ENCODE results near the gene PRKCSH.
"Not testable (repeated sequence)": the region's sequence is repeated elsewhere in the genome, so short reads cannot be mapped to it uniquely, and the experiment has no call there.

Gene PRKCSH

GRCh38 chr19:11435057-11435832 lies at the start of gene PRKCSH, which contains the start of gene ODAD3:
Gene PRKCSH, plus strand, starts transcription at chr19:11435635. Its CDS starts 483 bp downstream, at chr19:11436118.
Gene ODAD3, minus strand, starts transcription at chr19:11435121. Its CDS starts 105 bp downstream, at chr19:11435016.
- peak; percentile 100 for DNase-seq

GRCh38 chr19:11387162-11388034 lies 48.0 kb upstream of the PRKCSH start:
- DNase-seq: no peak

- no peak for DNase-seq
These were observed 45.1 kb upstream of the PRKCSH start for GRCh38 chr19:11390359-11390758.

GRCh38 chr19:11390933-11391680 lies 44.3 kb upstream of the PRKCSH start:
- DNase-seq: peak; percentile 33

- DNase-seq: no peak
These were observed 38.3 kb upstream of the PRKCSH start for GRCh38 chr19:11397089-11397610.

GRCh38 chr19:11399667-11400066 lies 35.8 kb upstream of the PRKCSH start:
- DNase-seq: no peak

GRCh38 chr19:11400798-11401197 lies 34.6 kb upstream of the PRKCSH start:
- no peak for DNase-seq

GRCh38 chr19:11401808-11402543 lies 33.5 kb upstream of the PRKCSH start:
- DNase-seq: no peak

GRCh38 chr19:11404588-11405222 lies 30.7 kb upstream of the PRKCSH start:
- no peak for DNase-seq

GRCh38 chr19:11405846-11406643 lies 29.4 kb upstream of the PRKCSH start:
- DNase-seq: peak; percentile 42

GRCh38 chr19:11406703-11407236 lies 28.7 kb upstream of the PRKCSH start:
- DNase-seq: not testable (repeated sequence)

- no peak for DNase-seq
These were observed 26.8 kb upstream of the PRKCSH start for GRCh38 chr19:11408591-11408990.

- DNase-seq: no peak
These were observed 24.8 kb upstream of the PRKCSH start for GRCh38 chr19:11410682-11411081.

GRCh38 chr19:11414544-11414943 lies 20.9 kb upstream of the PRKCSH start:
- DNase-seq: peak; percentile 83

- no peak for DNase-seq
These were observed 18.9 kb upstream of the PRKCSH start for GRCh38 chr19:11416346-11417052.

GRCh38 chr19:11418094-11418548 lies 17.3 kb upstream of the PRKCSH start:
- DNase-seq: peak; percentile 78

GRCh38 chr19:11418549-11419506 lies 16.6 kb upstream of the PRKCSH start, which contains the start of gene RGL3:
Gene RGL3, minus strand, starts transcription at chr19:11419314. Its CDS starts 36 bp downstream, at chr19:11419278.
- peak; percentile 92 for DNase-seq
